NOMO-1 (cell line): ENCODE data around the gene PLAAT2.
"Not testable (repeated sequence)": the region's sequence is repeated elsewhere in the genome, so short reads cannot be mapped to it uniquely, and the experiment has no call there.

Experiments
- DNase-seq, 2 experiments: peaks; one replicate each; lab custom pipeline; 2025; ENCODE audit not compliant: unreplicated experiment in 2 of 2; lab: John Stamatoyannopoulos, UW

Gene PLAAT2

GRCh38 chr11:63551091-63551888, 11.9 kb downstream of the PLAAT2 start:
- DNase-seq: no peak

GRCh38 chr11:63550156-63550700, 13.0 kb downstream of the PLAAT2 start:
- not testable (repeated sequence) for DNase-seq

GRCh38 chr11:63549411-63549810, 13.8 kb downstream of the PLAAT2 start:
- DNase-seq: no peak

GRCh38 chr11:63548178-63548577, 15.0 kb downstream of the PLAAT2 start:
- DNase-seq: no peak

- no peak for DNase-seq
These were observed 16.1 kb downstream of the PLAAT2 start for GRCh38 chr11:63547061-63547460.

GRCh38 chr11:63543711-63544110, 19.5 kb downstream of the PLAAT2 start:
- DNase-seq: peak in 1 of 2 experiments; percentile 28

- DNase-seq: not testable (repeated sequence)
These were observed 20.7 kb downstream of the PLAAT2 start for GRCh38 chr11:63542506-63542905.

GRCh38 chr11:63537293-63538101, 25.7 kb downstream of the PLAAT2 start:
- DNase-seq: no peak

- DNase-seq: peak in 1 of 2 experiments; percentile 52
These were observed 26.4 kb downstream of the PLAAT2 start, which contains the start of gene PLAAT4 for GRCh38 chr11:63536669-63537292. TSS of gene PLAAT4 (plus strand) at chr11:63536808. CDS start at chr11:63536869, 61 bp downstream.

- DNase-seq: no peak
These were observed 27.4 kb downstream of the PLAAT2 start for GRCh38 chr11:63535734-63536133.

GRCh38 chr11:63534895-63535461, 28.2 kb downstream of the PLAAT2 start:
- DNase-seq: no peak

- DNase-seq: no peak
These were observed 29.1 kb downstream of the PLAAT2 start for GRCh38 chr11:63534076-63534475.

GRCh38 chr11:63532799-63533475, 30.2 kb downstream of the PLAAT2 start:
- no peak for DNase-seq

GRCh38 chr11:63532117-63532516, 31.1 kb downstream of the PLAAT2 start:
- no peak for DNase-seq

GRCh38 chr11:63531074-63531792, 31.9 kb downstream of the PLAAT2 start:
- peak in 1 of 2 experiments; percentile 24 for DNase-seq

GRCh38 chr11:63530021-63530420, 33.2 kb downstream of the PLAAT2 start:
- no peak for DNase-seq

- DNase-seq: not testable (repeated sequence)
These were observed 33.8 kb downstream of the PLAAT2 start for GRCh38 chr11:63529373-63529772.

GRCh38 chr11:63528729-63529278, 34.4 kb downstream of the PLAAT2 start:
- DNase-seq: not testable (repeated sequence)

- not testable (repeated sequence) for DNase-seq
These were observed 35.0 kb downstream of the PLAAT2 start for GRCh38 chr11:63528156-63528555.
